HG03135 (cell line): ENCODE data around the gene LCE2D.
"Not testable (repeated sequence)": the region's sequence is repeated elsewhere in the genome, so short reads cannot be mapped to it uniquely, and the experiment has no call there.

Experiments
- ATAC-seq: cut with Tn5 transposase; IDR thresholded peaks from one replicate; pipeline ENCODE4 v1.9.1; 2021; ENCODE audit warnings: mild to moderate bottlenecking, moderate library complexity; ENCODE audit not compliant: unreplicated experiment

The LCE2D gene, protein sequence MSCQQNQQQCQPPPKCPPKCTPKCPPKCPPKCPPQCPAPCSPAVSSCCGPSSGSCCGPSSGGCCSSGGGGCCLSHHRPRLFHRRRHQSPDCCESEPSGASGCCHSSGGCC

DNA sequence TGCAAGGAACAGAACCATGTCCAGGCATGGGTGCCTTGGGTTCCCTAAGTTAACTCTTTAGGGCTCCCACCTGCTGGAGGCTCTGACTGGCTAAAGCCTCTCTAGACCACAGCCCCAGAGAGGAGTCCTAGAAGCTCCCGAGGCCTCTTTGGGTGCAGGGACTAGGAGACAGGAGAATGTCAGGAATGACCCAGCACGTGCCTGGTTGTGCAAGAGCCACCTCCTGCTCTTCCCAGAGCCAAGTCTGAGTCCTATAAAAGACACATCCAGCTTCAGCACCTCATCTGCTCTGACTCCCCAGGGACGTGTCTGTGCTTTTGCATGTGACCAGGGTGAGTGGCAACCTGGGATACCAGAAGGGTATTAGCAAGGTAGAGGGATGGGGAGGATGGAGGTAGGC, at the start of gene LCE2D:
TSS of gene LCE2D (plus strand) at position 283 of the 400 bp plus-strand sequence. CDS start 726 bp downstream, outside the sequence.
- no peak for ATAC-seq

DNA sequence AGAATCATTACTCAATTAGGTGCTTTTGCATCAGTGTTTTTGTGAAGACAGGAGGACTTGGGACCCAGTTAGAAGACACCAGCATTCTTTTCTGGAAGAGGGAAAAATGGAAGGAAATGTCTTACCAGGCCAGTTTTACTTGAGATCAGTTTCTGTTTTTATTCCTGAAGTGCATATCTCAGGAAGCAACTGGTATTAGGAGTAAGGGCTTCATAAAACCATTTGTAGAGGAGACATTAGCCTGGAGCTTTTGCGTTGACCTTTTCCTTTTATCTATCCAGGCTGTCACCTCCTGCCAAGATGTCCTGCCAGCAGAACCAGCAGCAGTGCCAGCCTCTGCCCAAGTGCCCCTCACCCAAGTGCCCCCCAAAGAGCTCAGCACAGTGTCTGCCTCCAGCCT, 49.7 kb upstream of the LCE2D start, which contains the start of gene LCE3B:
TSS of gene LCE3B (plus strand) at position 301 of the 400 bp plus-strand sequence. CDS start at position 301, 0 bp downstream.
- ATAC-seq = no peak

DNA sequence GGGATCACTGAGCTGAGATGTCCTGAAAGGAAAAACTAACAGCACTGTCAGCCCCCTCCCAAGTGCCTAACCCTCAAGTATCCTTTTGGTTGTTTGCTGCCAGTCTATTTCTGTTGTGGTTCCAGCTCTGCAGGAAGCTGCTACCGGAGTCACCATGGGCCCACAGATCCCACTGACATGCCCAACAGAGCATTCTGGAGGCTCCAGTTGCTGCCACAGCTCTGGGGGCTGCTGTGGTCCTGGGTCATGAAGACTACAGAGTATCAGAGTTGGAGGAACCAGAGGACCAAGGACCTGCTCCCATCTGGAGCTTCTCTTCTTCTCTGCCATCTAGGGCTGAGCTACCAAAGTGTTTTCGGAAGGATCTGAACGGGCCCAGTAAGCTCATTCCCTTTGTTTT, 41.2 kb upstream of the LCE2D start:
- ATAC-seq = no peak

DNA sequence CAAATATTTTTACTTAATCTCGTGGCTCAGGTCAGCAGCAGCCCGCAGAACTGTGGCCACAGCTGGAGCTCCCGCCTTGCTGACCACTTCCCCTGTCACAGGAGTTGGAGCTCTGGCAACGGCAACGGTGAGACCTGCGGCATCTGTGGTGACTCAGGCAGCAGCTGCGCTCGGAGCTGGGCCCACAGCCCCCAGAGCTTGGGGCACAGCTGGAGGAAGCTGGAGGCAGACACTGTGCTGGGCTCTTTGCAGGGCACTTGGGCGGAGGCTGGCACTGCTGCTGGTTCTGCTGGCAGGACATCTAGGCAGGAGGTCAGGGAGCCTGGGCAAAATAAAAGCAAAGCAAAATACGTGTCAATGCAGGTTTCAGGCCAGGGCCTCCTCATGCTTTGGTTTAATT, 40.4 kb upstream of the LCE2D start, which contains the start of gene LCE3A:
TSS of gene LCE3A (minus strand) at position 301 of the 400 bp plus-strand sequence. CDS start at position 301, 0 bp downstream.
- ATAC-seq = no peak

DNA sequence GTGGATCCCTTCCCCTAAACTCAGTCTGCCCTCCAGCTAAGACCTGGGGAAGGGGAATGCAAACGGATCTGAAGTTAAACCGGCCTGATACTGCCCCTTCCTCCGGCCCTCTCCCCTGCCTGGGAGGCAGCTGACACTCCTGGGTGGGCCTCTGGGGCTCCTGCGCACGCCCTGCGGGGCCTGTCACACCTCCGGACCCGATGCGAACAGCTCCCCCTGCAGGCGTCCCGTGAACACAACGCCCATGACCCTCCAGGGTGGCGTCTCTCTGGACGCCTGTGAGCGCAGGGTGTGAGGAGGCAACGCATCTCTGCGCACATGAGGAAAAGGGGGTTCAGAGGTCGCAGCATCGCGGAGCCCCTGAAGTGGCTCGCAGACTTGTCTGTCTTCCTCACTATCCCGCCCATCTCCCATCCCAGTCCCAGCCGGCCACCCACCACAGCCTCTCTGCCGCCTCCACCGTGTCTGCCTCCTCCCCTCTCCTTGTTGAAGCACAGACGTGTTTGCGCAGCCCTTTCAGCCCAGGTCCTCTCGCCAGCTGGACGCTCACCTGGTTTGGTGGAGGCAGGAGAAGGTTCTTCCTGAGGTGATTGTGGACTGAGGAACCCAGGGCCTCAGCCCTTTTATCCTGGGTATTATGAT, 39.9 kb upstream of the LCE2D start:
- no peak for ATAC-seq

GRCh38 chr1:152626744-152627143, 36.4 kb upstream of the LCE2D start:
- no peak for ATAC-seq

DNA sequence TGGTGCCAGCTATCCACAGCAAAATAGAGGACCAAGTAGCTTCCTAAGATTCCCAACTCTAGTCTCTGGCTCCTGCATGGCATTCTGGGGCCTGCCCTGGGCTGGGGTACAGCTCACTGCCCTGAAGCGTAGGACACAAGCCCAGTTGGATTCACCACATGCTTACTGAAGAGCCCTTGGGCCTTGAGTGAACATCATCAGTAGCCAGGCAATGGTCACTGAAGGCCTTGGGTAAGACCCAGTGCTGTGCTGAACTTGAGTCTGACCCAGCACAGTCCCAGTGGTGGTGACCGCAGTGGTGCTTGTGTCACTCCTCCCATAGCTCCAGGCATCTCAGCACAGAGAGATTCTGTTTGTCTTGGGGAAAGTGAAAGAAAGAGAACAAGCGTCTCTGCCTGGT, 32.6 kb upstream of the LCE2D start:
- no peak for ATAC-seq

DNA sequence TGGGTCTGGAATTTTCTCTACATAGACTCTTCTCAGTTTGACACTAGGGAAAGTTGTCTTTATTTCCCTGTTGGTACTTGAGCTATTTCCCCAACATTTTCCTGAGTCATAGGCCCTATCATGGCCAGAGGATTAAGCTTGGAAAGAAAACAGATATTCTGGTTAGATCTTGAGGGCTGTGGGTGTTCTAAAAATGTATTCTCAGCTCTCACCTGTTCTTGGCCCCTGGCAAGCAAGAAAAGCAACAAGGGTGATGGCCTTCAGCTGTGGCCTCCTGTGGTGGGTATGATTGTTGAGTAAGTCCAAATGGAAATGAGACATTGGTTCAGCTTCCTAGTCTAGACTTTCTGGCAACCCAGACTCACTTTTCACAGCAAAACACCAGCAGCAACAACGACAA, 22.8 kb upstream of the LCE2D start:
- ATAC-seq = no peak

DNA sequence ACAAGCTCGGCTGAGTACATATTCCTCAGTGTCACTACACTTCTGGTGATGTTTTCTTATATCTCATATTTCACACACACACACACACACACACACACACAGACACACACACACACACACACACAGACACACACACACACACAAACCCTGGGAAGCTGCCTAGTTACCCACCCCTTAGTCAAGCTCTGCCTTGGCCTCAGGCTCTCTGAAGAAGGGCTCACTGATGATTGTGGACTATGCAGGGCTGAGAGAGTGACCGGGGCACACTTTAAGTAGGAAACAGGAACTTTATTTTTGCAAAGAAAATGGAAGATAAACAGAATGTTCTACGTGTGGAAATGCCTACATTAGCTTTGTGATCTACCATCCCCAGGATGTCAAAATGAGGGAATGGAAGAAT, 19.2 kb upstream of the LCE2D start:
- no peak for ATAC-seq

GRCh38 chr1:152645146-152645545, 18.0 kb upstream of the LCE2D start:
- ATAC-seq = no peak

DNA sequence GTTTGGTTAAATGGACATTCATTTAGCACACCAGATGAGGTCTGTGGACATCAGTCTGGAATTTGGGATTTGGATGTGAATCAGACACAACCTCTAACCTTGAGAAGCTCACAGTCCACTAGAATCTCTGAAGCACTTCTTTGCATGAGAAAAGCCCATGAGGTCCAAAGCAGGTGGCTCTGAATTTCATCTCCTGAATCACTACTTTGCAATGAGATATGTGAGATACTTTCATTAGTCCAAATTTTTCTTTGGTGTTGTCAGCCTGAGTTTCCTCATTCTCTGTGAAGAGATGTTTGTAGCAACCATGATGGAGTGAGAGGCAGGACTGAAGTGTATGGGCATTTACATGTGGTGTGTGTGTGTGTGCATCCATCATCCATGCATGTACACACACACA, 16.5 kb upstream of the LCE2D start:
- no peak for ATAC-seq

GRCh38 chr1:152654110-152654509, 9.1 kb upstream of the LCE2D start:
- ATAC-seq = no peak

DNA sequence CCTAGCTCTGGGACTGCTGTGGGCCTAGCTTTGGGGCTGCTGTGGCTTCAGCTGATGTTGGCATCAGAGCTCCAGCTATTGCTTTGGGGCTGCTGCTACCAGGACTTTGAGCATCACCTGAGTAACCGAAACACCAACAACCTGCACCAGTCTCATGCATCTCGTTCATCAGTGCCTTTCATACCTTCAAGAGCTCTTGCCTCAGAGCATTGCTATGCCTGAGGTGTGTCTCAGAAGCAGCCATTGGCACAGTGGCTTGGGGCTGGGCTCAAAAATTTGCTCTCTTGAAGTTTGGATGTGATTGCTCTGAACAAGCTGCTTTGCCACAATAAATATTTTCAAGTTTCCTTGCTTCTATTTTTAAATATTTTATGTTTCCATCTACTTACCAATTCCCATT, 6.7 kb upstream of the LCE2D start:
- no peak for ATAC-seq

- ATAC-seq = no peak
Observed at GRCh38 chr1:152657677-152658076, 5.5 kb upstream of the LCE2D start.

DNA sequence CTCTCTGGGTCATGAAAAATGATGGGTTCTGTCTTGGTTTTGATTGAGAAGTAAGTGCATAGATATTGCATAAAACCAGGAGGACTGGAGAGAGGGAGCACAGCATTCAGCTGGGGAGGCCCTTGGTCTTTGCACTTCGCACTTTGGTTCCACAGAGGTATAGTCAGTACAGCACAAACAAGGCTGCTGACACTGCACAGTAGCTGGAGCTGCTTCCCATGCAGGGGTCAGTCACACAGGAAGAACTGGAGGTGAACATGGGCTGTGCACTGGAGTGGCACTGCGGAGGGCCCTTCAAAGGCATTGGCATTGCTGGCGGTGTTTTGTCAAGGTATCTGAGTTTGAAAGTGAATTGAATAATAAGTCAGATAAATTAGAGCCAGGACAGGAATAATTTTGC, 4.5 kb upstream of the LCE2D start:
- no peak for ATAC-seq

- not testable (repeated sequence) for ATAC-seq
Observed at GRCh38 chr1:152666171-152666570, 3.0 kb downstream of the LCE2D start.

DNA sequence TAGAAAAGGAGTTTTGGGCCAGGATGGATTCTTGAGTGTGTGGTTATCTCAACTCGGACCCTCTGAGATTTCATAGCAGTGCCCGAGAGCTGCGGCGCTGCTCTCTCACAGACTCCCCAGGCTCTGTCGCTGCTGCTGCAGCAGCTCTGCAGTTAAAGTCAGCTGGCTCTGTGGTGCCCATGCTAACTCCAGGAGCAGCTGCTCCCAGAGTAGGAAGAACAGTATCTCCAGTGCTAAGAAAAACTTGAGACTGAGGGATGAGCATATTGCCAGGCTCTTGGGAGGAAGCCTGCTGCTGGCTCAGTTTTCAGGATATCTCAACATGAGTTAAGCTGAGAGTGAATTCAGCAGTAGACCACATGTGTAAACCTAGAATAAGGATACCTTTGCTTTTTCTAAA, 4.5 kb downstream of the LCE2D start:
- no peak for ATAC-seq

GRCh38 chr1:152673016-152673415, 9.8 kb downstream of the LCE2D start:
- ATAC-seq = no peak

DNA sequence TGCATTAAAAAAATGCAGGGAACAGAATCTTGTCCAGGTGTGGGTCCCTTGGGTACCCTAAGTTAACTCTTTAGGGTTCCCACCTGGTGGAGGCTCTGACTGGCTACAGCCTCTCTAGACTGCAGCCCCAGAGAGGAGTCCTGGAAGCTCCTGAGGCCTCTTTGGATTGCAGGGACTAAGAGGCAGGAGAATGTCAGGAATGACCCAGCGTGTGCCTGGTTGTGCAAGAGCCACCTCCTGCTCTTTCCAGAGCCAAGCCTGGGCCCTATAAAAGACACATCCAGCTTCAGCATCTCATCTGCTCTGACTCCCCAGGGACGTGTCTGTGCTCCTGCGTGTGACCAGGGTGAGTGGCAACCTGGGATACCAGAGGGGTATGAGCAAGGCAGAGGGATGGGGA, 11.8 kb downstream of the LCE2D start, which contains the start of gene LCE2C:
TSS of gene LCE2C (plus strand) at position 297 of the 400 bp plus-strand sequence. CDS start 737 bp downstream, outside the sequence.
- not testable (repeated sequence) for ATAC-seq

GRCh38 chr1:152679459-152679858, 16.3 kb downstream of the LCE2D start:
- no peak for ATAC-seq

DNA sequence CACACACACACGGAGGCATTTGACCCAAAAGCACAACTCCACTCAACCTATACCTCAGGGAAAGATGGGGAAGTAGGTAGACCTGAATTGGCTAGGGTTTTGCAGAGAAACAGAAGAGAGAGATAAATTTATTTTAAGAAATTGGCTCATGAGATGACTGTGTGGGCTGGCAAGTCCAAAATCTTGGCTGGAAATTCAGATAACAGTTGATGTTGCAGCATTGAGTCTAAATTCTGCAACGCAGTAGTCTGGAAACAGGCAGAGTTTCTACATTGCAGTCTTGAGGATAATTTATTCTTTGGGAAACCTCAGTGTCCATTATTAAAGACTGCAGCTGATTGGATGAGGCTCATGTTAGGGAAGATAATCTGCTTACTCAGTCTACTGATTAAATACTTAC, 18.4 kb downstream of the LCE2D start:
- no peak for ATAC-seq

DNA sequence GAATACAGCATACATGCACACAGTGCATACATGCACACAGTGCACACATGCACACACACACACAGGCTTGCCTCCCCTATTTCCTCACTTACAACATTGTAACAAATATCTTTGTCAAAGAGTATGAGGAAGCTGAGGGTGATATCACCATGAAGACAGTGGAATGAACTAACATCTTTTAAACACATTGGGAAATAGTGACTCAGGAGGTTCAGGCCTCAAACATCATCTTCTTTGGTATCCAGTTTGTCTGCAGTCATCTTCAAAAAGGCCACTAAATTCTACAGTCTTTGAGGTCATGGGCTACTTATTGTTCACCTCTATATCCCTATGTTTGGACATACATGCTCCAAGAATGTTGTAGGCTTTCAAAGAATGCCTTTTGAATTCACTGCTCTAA, 20.7 kb downstream of the LCE2D start:
- no peak for ATAC-seq

GRCh38 chr1:152685823-152686222, 22.6 kb downstream of the LCE2D start, which contains the start of gene LCE2B:
Gene LCE2B, plus strand, starts transcription at chr1:152686123. Its CDS starts 721 bp downstream, at chr1:152686844.
- ATAC-seq = not testable (repeated sequence)
